Uterus (tissue), 2 donors: ENCODE results near the gene KHK.

Source experiments
- POLR2A ChIP-seq, 2 donors: fragments of 450-650 bp; IDR thresholded peaks; one replicate each; pipeline ENCODE4 v1.6.1; 2016; ENCODE audit warnings: antibody characterized with exemption in 2 of 2, mild to moderate bottlenecking in 1 of 2, moderate library complexity in 1 of 2
- TF ChIP-seq, protein P1 (sequence below), 4 experiments: fragments of 200-600 bp in 2 of 4; fragments of 450-650 bp in 2 of 4; sonication (generic) in 2 of 4; IDR thresholded peaks; one replicate each; pipeline ENCODE4 v1.5.1; 2016 to 2019; ENCODE audit warnings: antibody characterized with exemption in 4 of 4, mild to moderate bottlenecking in 2 of 4, moderate library complexity in 1 of 4

DNA sequence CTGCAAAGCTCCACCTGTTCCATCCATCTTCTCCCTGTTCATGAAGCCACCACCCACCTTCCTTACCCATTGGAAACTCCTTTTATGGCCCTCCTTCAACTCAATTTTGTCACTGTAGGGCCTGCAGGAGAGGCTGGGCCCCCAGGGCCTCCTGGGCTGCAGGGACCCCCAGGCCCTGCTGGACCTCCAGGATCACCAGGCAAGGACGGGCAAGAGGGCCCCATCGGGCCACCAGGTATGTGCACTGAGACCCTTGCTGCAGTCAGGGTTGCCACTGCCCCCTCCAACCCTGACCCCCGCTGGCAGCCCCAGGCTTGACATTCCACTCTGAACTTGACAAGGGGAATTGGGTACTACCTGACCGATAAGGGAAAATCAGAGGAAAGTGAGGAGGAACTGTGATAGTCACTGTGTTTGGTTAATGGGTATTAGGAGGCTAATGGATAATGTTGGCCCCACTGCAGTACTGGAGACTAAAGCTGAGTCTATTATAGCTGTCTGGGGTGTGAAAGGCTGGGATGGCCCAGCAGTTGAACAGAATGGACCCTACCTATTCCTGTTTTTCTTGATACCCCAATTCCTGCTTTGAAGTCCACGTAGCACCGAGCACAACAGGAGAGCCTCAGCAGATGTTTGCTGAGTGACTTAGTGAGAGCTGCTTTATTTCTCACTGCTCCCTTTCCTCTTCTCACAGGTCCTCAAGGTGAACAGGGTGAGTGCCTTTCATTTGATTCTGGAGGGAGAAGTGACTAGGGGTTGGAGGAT lies 2.1 kb upstream of the KHK start:
- TF ChIP-seq, protein P1, sequence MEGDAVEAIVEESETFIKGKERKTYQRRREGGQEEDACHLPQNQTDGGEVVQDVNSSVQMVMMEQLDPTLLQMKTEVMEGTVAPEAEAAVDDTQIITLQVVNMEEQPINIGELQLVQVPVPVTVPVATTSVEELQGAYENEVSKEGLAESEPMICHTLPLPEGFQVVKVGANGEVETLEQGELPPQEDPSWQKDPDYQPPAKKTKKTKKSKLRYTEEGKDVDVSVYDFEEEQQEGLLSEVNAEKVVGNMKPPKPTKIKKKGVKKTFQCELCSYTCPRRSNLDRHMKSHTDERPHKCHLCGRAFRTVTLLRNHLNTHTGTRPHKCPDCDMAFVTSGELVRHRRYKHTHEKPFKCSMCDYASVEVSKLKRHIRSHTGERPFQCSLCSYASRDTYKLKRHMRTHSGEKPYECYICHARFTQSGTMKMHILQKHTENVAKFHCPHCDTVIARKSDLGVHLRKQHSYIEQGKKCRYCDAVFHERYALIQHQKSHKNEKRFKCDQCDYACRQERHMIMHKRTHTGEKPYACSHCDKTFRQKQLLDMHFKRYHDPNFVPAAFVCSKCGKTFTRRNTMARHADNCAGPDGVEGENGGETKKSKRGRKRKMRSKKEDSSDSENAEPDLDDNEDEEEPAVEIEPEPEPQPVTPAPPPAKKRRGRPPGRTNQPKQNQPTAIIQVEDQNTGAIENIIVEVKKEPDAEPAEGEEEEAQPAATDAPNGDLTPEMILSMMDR (IDR thresholded peaks at IDR 0.05), result no peak
- TF ChIP-seq POLR2A (IDR thresholded peaks at IDR 0.05), result no peak
